Esophagus squamous epithelium (tissue), 4 donors: Measurements from ENCODE around the gene ACP7.

Source experiments
- POLR2A ChIP-seq, 4 donors: fragments of 450-650 bp; IDR thresholded peaks; one replicate each; pipeline ENCODE4 v1.6.1; 2017; ENCODE audit warnings: antibody characterized with exemption in 4 of 4, mild to moderate bottlenecking in 4 of 4, moderate library complexity in 3 of 4
- TF ChIP-seq, protein P1 (sequence below), 6 experiments: fragments of 450-650 bp in 4 of 6; fragments of 200-600 bp in 2 of 6; sonication (generic) in 2 of 6; IDR thresholded peaks; one replicate each; pipeline ENCODE4 v1.5.1; 2016 to 2019; ENCODE audit warnings: antibody characterized with exemption in 6 of 6, mild to moderate bottlenecking in 4 of 6, moderate library complexity in 4 of 6

DNA sequence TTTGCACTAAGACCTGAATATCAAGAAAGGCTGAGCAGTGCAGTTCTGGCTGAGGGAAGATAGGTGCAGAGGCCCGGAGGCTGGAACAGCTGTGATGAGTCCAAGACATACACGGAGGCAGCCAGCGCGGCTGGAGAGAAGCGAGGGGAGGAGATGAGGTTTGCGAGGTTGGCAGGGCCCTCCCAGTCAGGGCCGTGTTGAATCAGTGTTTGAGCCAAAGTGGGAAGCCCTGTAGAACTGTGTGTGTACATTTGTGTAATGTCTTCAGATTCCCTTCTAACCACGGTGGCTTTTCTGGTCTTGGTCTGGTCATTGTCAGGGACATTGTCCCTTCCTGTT, 76.3 kb downstream of the ACP7 start:
- TF ChIP-seq, protein P1, sequence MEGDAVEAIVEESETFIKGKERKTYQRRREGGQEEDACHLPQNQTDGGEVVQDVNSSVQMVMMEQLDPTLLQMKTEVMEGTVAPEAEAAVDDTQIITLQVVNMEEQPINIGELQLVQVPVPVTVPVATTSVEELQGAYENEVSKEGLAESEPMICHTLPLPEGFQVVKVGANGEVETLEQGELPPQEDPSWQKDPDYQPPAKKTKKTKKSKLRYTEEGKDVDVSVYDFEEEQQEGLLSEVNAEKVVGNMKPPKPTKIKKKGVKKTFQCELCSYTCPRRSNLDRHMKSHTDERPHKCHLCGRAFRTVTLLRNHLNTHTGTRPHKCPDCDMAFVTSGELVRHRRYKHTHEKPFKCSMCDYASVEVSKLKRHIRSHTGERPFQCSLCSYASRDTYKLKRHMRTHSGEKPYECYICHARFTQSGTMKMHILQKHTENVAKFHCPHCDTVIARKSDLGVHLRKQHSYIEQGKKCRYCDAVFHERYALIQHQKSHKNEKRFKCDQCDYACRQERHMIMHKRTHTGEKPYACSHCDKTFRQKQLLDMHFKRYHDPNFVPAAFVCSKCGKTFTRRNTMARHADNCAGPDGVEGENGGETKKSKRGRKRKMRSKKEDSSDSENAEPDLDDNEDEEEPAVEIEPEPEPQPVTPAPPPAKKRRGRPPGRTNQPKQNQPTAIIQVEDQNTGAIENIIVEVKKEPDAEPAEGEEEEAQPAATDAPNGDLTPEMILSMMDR (IDR thresholded peaks at IDR 0.05) = peak in 3 of 6 experiments; percentile 16 to 33 (median 25)
- no peak for TF ChIP-seq POLR2A (IDR thresholded peaks at IDR 0.05)
